ENCODE measurements around the gene KMT5C.

Gene KMT5C

DNA sequence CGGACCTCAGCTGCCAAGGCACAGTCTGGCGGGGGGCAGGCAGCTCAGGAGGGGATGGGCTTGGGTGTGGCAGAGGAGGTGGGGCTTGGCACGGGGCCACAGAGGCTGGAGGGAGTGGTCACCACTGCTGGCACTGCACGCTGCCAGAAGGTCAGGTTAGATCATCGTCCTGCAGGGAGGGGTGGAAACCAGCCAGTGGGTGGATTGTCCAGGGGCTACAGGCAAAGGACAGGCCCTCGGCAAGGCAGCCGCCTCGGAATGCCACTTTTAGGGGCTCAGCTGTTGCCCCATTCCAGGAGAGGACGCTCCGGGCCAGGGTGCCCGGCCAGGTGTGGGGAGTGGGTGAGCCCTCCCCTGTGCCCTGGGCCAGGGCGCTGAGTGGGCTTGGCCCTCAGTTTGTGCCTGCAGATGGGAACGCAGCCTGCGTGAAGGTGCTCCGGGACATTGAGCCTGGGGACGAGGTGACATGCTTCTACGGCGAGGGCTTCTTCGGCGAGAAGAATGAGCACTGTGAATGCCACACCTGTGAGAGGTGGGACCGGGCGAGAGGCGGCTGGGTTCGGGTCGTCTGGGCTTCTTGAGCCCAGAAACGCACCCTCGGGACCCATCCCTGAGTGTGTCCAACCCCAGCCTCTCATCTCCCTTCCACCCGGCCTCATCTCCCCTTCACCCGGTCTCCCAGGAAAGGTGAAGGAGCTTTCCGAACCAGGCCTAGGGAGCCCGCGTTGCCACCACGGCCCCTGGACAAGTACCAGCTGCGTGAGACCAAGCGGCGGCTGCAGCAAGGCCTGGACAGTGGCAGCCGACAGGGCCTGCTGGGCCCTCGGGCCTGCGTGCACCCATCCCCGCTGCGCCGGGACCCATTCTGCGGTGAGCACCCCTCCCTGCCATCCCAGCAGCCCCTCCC is 6.4 kb downstream of the KMT5C start:
- TF ChIP-seq, protein P1, sequence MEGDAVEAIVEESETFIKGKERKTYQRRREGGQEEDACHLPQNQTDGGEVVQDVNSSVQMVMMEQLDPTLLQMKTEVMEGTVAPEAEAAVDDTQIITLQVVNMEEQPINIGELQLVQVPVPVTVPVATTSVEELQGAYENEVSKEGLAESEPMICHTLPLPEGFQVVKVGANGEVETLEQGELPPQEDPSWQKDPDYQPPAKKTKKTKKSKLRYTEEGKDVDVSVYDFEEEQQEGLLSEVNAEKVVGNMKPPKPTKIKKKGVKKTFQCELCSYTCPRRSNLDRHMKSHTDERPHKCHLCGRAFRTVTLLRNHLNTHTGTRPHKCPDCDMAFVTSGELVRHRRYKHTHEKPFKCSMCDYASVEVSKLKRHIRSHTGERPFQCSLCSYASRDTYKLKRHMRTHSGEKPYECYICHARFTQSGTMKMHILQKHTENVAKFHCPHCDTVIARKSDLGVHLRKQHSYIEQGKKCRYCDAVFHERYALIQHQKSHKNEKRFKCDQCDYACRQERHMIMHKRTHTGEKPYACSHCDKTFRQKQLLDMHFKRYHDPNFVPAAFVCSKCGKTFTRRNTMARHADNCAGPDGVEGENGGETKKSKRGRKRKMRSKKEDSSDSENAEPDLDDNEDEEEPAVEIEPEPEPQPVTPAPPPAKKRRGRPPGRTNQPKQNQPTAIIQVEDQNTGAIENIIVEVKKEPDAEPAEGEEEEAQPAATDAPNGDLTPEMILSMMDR (IDR thresholded peaks at IDR 0.05; ENCODE audit: insufficient read depth, low read length, poor library complexity, severe bottlenecking), result no peak
- Histone ChIP-seq H3K4me3 (replicated peaks; ENCODE audit: low read depth, low read length) (no peak overlapping the region), H3K27me3 (replicated peaks; ENCODE audit: control insufficient read depth, insufficient read depth, low read length) (no peaks in the 10 kb centered on the region), H3K36me3 (ENCODE audit: control insufficient read depth, insufficient read depth, low read length) (peaks cover 2% of the 10 kb centered on the region)
- no peak for DNase-seq (ENCODE audit: extremely low read depth, insufficient read length)

- Histone ChIP-seq H3K27me3 (replicated peaks; ENCODE audit: control insufficient read depth, insufficient read depth, low read length) (no peaks in the 10 kb centered on the region), H3K4me3 (replicated peaks; ENCODE audit: low read depth, low read length) (no peak overlapping the region), H3K36me3 (ENCODE audit: control insufficient read depth, insufficient read depth, low read length) (peaks cover 2% of the 10 kb centered on the region)
- no peak for DNase-seq (ENCODE audit: extremely low read depth, insufficient read length)
- TF ChIP-seq, protein P1 (IDR thresholded peaks at IDR 0.05; ENCODE audit: insufficient read depth, low read length, poor library complexity, severe bottlenecking), result no peak
These were observed 7.2 kb downstream of the KMT5C start for GRCh38 chr19:55346725-55347441.

DNA sequence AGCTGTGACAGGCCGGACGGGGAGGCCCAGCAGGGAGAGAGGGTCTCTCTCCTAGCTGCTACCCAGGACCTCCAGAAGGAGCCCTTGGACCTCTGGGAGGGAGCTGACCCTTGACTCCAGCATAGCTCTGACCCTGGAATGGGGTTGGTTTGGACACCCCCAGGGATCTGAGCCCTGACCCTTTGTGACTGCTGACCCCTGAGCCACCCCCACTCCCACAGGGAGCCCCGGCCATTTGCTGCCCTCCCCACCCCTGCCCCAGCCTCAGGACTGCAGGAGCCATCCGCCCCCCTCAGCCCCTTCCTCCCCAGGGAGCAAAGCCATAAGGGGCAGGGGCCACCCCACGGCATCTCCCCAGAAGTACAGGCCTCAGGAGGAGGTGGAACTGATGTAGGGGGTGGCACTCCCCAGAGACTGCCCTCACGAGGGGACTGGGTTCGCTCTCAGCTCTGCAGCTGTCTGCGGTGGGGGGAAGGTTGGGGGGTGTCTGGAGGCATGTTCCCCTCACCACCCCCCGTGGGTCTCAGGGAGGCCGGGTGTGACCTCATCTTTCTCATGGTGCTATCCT is 7.8 kb downstream of the KMT5C start:
- peaks cover 2% of the 10 kb centered on the region for H3K36me3 ChIP-seq (ENCODE audit: control insufficient read depth, insufficient read depth, low read length)
- no peaks in the 10 kb centered on the region; the same call in 1 of the 2 replicates for H3K27me3 ChIP-seq (replicated peaks; ENCODE audit: control insufficient read depth, insufficient read depth, low read length)
- H3K4me3 ChIP-seq (replicated peaks; ENCODE audit: low read depth, low read length), result no peak overlapping the region
- TF ChIP-seq, protein P1 (IDR thresholded peaks at IDR 0.05; ENCODE audit: insufficient read depth, low read length, poor library complexity, severe bottlenecking), result no peak
- no peak for DNase-seq (ENCODE audit: extremely low read depth, insufficient read length)

- no peak for DNase-seq (ENCODE audit: extremely low read depth, insufficient read length)
- Histone ChIP-seq H3K36me3 (ENCODE audit: control insufficient read depth, insufficient read depth, low read length) (peaks cover 2% of the 10 kb centered on the region), H3K4me3 (replicated peaks; ENCODE audit: low read depth, low read length) (no peak overlapping the region), H3K27me3 (replicated peaks; ENCODE audit: control insufficient read depth, insufficient read depth, low read length) (peaks cover 2% of the 10 kb centered on the region)
- TF ChIP-seq, protein P1 (IDR thresholded peaks at IDR 0.05; ENCODE audit: insufficient read depth, low read length, poor library complexity, severe bottlenecking), result no peak
These were observed 8.8 kb downstream of the KMT5C start for GRCh38 chr19:55348317-55349034.

DNA sequence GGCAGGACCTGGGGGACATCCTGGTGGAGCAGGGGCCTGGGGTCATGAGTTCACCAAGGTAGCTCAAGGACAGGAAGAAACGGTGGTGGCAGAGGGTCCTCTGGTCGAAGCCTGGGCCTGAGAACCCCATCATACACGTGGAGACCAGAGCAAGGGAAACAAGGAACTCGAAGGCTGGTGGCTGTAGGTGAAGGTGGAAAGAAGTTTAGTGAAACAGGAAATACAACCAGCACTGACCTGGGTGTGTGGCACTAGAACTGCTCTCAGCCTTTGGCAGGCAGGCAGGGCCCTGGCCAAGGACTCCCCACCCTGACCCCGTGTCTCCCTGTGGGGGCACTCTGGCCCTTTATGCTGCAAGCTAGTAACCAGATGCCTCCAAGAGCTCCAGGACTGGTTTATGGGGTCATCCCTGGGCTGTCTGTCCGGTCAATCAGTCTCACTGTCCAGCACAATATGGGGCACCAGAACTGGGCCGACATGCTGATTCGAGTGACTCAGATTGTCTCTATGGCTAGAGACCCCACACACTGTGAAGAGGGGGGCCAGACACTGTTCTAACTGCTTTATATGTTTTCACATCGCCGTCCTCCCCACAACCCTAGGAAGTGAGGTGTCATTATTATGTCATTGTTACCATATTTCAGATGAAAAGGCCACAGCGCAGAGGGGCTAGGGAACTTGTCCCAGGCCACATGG is 11.1 kb downstream of the KMT5C start:
- peaks cover 2% of the 10 kb centered on the region; the same call in 1 of the 2 replicates for H3K36me3 ChIP-seq (ENCODE audit: control insufficient read depth, insufficient read depth, low read length)
- peaks cover 2% of the 10 kb centered on the region for H3K27me3 ChIP-seq (replicated peaks; ENCODE audit: control insufficient read depth, insufficient read depth, low read length)
- no peak for DNase-seq (ENCODE audit: extremely low read depth, insufficient read length)
- H3K4me3 ChIP-seq (replicated peaks; ENCODE audit: low read depth, low read length), result no peak overlapping the region
- TF ChIP-seq, protein P1 (IDR thresholded peaks at IDR 0.05; ENCODE audit: insufficient read depth, low read length, poor library complexity, severe bottlenecking), result no peak
